Kidney tubule cell (primary cell): ENCODE data around the gene LHFPL3.

ENCODE experiments used
- DNase-seq: peaks from one replicate; pipeline ENCODE4 v3.0.0-alpha.2; 2018; ENCODE audit warnings: low spot score

The LHFPL3 gene

DNA sequence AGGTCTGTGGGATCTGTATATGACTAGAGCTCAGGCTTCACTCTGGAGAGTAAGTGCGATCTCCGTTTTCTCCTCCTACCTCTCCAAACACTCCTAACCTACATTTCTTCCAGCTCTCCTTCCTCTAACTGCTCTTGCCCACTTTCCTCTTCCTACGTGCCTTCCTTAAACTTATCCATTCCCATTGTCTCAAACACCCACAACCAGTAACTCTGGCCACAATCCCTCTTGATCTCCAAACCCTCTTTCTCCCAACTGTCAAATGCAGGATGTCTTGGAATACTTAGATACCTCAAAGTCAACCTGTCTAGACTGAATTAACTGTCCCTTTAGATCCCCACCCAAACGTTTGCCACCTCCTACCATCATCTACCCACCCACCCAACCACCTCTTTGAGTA, 471.9 kb downstream of the LHFPL3 start:
- DNase-seq = no peak

GRCh38 chr7:104801022-104801421, 472.6 kb downstream of the LHFPL3 start:
- no peak for DNase-seq

DNA sequence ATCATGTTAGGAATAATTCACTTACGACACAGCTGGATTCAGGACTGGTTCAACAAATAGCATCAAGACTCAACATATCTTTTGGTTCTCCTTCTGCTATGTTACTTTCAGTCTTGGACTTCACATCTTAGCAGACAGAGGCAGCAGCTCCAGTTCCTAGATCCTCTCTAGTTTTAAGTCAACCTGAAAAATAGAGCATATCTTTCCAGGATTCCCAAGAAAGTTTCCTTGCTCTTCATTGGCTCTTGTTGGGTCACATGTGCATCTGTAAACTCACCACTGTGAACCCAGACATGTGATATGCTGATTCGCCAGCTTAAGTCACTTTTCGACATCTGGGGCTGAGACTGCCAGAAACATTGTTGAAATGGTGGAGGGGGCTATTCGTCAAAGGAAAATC, 475.5 kb downstream of the LHFPL3 start:
- DNase-seq = no peak

DNA sequence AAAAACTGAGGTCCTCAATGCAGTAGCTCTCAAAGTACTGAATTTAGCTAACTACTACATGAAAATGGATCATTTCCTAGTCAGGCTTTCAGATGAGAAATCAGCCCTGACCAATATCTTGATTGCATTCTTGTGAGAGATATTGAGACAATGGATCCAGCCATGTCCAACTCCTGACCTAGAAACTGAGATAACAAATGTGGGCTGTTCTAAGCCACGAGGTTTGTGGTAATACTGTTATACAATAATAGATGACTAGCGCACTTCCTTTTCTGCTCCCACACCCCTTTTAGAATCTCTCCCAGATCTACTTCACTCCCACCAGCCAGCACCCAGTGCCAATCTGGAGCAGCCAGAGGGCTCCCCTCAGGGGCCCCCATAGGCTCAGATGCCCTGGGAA, 476.3 kb downstream of the LHFPL3 start:
- DNase-seq = no peak

DNA sequence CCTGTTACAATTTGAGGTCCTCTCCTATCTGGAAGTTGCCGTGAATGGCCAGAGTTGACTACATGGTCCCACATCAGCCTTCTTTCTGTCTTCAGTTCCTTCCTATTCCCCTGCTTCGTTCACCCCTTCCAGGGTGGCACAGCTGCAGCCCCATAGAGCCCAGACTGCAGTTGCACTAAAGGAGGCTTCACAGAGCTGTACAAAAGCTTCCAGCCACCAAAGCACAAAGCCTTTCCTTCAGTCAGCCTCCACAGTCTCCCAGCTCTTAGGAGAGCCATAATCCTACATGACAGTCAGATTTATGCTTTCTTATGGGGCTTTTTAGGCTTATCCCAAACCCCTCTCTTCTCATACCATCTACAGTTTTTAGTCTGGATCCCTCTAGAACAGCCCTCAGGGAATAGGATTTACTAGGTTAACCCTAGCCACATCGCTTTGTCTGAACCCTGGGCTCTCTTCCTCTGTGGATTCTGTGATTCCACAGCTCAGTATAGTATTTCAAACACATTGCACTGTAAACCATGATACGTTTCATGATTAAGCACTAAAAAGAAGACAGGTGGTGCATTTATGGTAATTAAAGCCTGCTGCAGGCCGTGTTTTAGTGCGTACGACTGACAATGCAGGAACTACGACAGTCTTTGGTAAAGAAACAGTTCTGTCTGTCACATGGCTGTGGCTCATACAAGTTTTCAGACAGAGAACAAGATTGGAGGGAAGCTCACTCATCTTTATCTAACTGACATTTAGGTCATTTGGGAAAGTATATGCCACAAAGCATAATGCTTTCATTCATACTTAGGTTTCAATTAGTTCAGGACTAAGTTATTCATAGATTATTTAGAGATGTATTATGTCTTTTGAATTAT, 477.3 kb downstream of the LHFPL3 start:
- DNase-seq = no peak

GRCh38 chr7:104807671-104808070, 479.3 kb downstream of the LHFPL3 start:
- no peak for DNase-seq

DNA sequence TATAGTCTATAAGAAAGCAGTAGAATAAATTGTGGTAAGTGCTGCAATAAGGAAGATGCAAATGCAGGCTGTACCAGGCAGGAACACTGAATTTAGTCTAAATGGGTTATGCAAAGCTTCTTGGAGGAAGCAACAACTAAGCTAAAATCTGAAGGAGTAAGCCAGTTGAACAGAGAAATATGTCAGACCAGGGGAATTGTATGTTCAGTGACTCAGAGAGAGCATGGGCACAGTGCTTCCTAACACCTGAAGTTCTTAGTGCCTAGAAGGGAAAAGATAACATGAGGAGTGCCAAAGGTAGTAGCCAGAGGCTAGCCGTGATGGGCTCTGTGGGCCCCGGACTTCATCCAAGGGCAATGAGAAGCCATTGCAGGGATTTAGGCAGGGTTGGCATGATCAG, 481.5 kb downstream of the LHFPL3 start:
- no peak for DNase-seq

- DNase-seq = no peak
Observed at GRCh38 chr7:104814126-104814525, 485.7 kb downstream of the LHFPL3 start.

DNA sequence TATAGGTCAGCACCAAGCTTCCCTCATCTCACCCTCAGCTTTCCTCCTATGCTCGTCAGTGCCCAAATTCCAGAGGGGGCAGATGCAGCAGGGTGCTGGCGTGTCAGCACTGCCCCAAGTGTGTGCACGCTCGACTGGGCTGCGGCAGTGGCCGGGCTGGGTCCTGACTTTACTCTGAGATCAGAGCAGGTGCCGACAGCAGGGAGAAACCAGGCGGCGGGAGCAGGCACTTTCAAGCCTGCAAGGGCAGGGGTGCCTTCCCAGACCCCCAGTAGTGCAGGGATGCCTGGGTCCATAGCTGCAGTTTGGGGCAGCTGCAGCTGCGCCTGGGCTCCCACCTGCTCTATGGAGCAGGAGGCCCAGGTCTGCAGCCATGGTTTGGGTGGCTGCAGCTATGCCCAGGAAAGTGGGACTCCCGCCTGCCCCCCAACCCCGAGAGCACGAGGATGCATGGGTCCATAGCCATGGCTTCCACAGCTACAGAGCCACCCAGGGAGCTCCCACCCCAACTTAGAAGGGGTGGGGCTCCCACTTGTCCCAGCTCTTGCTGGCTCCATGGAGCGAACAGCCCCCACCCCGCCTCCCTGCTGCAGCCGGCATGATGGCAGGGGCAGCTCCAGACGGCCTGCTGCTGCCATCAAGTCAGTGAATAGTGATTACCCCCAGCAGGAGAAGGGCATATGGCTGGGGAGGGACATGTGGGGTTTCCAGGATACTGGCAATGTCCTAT, 486.4 kb downstream of the LHFPL3 start:
- DNase-seq = no peak

DNA sequence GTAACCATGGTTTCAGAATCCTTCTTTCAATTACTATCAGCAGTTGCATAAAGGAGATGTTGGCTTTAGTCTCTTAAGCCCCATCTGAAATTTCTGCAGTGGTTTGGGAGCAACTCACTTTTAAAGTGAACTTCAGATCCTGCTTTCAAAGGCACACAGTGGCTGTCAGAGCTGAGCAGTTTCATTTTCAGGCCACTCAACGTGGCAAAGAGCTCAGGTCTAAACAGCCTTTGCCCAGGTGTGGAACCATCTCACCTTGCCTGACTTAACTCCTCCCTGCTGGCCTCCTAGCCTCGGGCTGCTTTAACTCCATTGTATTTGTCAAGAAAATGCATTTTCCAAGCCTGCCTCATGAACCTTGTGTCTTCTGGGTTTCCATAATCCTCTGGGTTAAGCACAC, 488.1 kb downstream of the LHFPL3 start:
- DNase-seq = no peak

DNA sequence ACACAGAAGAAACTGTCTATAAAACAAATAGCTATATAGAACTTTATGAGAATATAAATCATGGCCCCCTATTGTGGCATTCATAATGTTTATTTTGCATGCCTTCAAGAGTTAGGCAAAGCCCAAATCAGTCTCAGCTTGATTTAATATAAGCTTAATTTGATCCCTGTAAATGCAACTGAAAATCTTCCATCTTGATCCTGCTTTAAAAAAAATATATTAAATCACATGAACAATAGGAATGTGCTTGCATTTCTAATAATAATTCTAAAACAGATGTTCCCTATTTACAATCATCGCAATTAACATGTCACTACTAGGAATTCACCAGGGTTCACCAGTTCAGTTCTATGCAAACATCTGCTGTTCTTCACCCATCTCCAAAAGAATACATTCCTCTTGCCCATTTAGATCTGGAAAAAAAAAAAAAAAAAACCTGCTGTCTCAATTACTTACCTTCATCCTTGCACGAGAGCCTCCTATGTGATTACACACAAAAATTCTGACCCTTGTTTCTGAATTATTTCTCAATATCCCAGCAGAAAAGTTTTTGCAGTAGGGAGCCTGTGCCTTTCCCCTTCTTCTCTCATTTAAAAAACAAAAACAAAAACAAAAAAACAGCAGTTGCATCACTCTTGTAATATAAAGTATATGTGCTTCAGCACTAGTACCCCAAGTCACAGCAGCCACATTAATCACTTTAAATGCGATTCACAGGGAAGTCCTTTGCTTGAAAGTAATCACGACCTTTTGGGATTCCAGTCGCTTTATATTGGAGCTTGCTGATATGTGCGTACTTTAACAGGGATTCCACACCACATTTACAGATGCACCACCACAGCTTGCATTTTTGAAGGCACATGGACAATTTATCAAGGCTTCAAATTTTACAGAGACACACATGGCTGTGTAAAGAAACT, 490.8 kb downstream of the LHFPL3 start:
- no peak for DNase-seq

- no peak for DNase-seq
Observed at GRCh38 chr7:104820836-104821535, 492.6 kb downstream of the LHFPL3 start.

GRCh38 chr7:104823177-104823576, 494.8 kb downstream of the LHFPL3 start:
- DNase-seq = no peak

- no peak for DNase-seq
Observed at GRCh38 chr7:104825099-104825498, 496.7 kb downstream of the LHFPL3 start.

- DNase-seq = no peak
Observed at GRCh38 chr7:104826135-104826534, 497.7 kb downstream of the LHFPL3 start.

- no peak for DNase-seq
Observed at GRCh38 chr7:104836976-104837375, 508.6 kb downstream of the LHFPL3 start.

- no peak for DNase-seq
Observed at GRCh38 chr7:104838537-104839299, 510.3 kb downstream of the LHFPL3 start.

GRCh38 chr7:104839842-104840241, 511.4 kb downstream of the LHFPL3 start:
- no peak for DNase-seq

DNA sequence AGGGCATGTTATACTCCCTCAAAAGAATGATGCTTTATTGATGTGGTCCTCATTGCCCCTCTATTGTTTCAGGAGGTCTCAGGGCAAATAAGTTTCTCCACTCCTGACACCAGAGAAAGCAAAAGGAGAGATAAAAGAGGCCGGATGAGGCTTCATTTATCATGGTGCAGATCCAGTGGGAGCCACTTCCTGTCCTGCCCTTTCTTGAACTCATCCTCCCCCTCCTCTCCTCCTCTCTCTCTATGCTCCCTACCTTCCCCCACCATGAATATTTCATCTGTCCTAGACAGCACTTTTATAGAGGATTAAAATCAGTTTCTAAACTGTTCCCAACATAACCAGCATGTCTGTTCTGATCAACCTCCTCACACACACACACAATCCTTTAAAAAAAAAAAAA, 513.4 kb downstream of the LHFPL3 start:
- no peak for DNase-seq

- DNase-seq = no peak
Observed at GRCh38 chr7:104843198-104843597, 514.8 kb downstream of the LHFPL3 start.

DNA sequence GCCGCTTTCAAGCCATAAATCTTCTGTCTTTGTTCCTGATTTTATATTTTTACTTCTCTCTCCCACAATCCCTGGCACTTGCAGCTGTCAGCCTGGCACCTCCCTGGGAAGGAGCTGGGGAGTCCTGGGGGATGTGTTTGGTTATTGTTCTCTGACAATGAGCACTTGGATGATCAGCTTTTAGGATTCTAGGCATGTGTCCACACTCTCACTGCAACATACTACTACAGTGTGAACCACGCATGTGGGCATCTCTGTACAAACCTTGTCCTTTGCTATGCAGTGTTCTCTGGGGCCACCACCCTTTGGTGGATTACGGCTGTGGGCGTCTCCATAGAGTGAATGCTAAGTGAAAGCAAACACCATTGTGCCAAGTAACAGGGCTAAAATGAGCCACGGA, 517.2 kb downstream of the LHFPL3 start:
- no peak for DNase-seq
